Stimulated activated CD4-positive, alpha-beta T cell treated with anti-CD3 and anti-CD28 coated beads, Interleukin-12 subunit alpha, Interleukin-12 subunit beta, amount 100 ng/mL, for 48 hours (primary cell): Measurements from ENCODE around the gene RNPEPL1.
"Not testable (repeated sequence)": the region's sequence is repeated elsewhere in the genome, so short reads cannot be mapped to it uniquely, and the experiment has no call there.

Experiments used
- DNase-seq, 3 donors: peaks; one replicate each; pipeline ENCODE4 v3.0.0-alpha.2; 2020; ENCODE audit warnings: low read depth in 2 of 3, low spot score in 1 of 3

RNPEPL1 gene

GRCh38 chr2:240602266-240603050, 34.2 kb downstream of the RNPEPL1 start:
- DNase-seq: no peak

GRCh38 chr2:240603081-240603835, 35.0 kb downstream of the RNPEPL1 start:
- no peak for DNase-seq

- no peak for DNase-seq
These were observed 35.6 kb downstream of the RNPEPL1 start for GRCh38 chr2:240603846-240604245.

- no peak for DNase-seq
These were observed 36.1 kb downstream of the RNPEPL1 start for GRCh38 chr2:240604291-240604938.

- DNase-seq: no peak
These were observed 36.8 kb downstream of the RNPEPL1 start for GRCh38 chr2:240604939-240605716.

- DNase-seq: no peak
These were observed 37.8 kb downstream of the RNPEPL1 start for GRCh38 chr2:240605867-240606743.

- DNase-seq: no peak
These were observed 43.4 kb downstream of the RNPEPL1 start for GRCh38 chr2:240611601-240612210.

GRCh38 chr2:240613781-240614180, 45.5 kb downstream of the RNPEPL1 start:
- DNase-seq: no peak

GRCh38 chr2:240614391-240614790, 46.1 kb downstream of the RNPEPL1 start:
- DNase-seq: no peak

GRCh38 chr2:240615396-240615795, 47.1 kb downstream of the RNPEPL1 start:
- no peak for DNase-seq

- no peak for DNase-seq
These were observed 47.7 kb downstream of the RNPEPL1 start for GRCh38 chr2:240615820-240616547.

- DNase-seq: not testable (repeated sequence)
These were observed 48.8 kb downstream of the RNPEPL1 start for GRCh38 chr2:240616860-240617666.

- no peak for DNase-seq
These were observed 50.5 kb downstream of the RNPEPL1 start for GRCh38 chr2:240618776-240619175.

GRCh38 chr2:240619506-240620148, 51.3 kb downstream of the RNPEPL1 start:
- DNase-seq: no peak

GRCh38 chr2:240620149-240620731, 52.0 kb downstream of the RNPEPL1 start:
- DNase-seq: no peak

GRCh38 chr2:240620859-240621258, 52.6 kb downstream of the RNPEPL1 start:
- no peak for DNase-seq

GRCh38 chr2:240622060-240622411, 53.8 kb downstream of the RNPEPL1 start:
- DNase-seq: no peak
